PFSK-1 (cell line): ENCODE data around the gene BPIFB2.

Experiments
- FOXP2 ChIP-seq: optimal IDR thresholded peaks from 2 replicates; pipeline ENCODE3; 2011; ENCODE audit warnings: borderline replicate concordance, control low read depth, inconsistent platforms; ENCODE audit not compliant: insufficient read depth; ENCODE audit errors: extremely low read length, extremely low read depth
- POLR2AphosphoS5 ChIP-seq: IDR thresholded peaks from 2 replicates; pipeline ENCODE4 v1.6.1; 2012; ENCODE audit warnings: low read depth, mild to moderate bottlenecking, control low read depth, low read length, moderate library complexity
- REST ChIP-seq, 2 experiments: IDR thresholded peaks; 2 replicates each; pipeline versions ENCODE4 v1.6.1 to v1.8.0; 2011 to 2012; ENCODE audit warnings: low read depth in 2 of 2, low read length in 2 of 2, control low read depth in 1 of 2, inconsistent platforms in 1 of 2, mild to moderate bottlenecking in 1 of 2, moderate library complexity in 1 of 2; ENCODE audit not compliant: insufficient read depth in 1 of 2
- SIN3A ChIP-seq: IDR thresholded peaks from 2 replicates; pipeline ENCODE4 v1.6.1; 2012; ENCODE audit warnings: mild to moderate bottlenecking, low read length, moderate library complexity, borderline replicate concordance; ENCODE audit not compliant: insufficient read depth
- TAF1 ChIP-seq: IDR thresholded peaks from 2 replicates; pipeline ENCODE4 v1.6.1; 2012; ENCODE audit warnings: low read length, control low read depth, borderline replicate concordance; ENCODE audit not compliant: insufficient read depth

DNA sequence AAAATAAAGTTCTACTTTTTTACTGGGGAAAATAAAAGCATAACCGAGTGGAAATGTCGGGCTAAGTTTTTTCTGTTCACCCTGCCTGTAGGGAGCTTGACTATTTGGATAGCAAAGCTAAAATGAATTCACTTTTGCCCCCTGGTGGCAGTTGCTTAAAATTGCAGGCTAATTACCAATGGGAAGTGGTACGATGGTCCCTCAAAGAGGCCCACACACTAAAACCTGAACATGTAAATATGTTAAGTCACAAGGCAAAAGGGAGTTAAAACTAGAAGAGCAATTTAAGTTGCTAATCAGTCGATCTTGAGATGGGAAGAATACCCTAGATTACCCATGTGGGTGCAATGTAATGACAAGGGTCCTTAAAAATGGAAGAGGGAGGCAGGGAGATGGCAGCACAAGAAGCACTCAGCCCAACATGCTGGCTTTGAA lies 2.4 kb upstream of the BPIFB2 start:
- no peak for TF ChIP-seq SIN3A
- no peak for TF ChIP-seq TAF1
- no peak for TF ChIP-seq REST (IDR thresholded peaks at IDR 0.05; ENCODE audit: insufficient read depth in 1 of 2, low read depth in 2 of 2, low read length in 2 of 2)
- TF ChIP-seq POLR2AphosphoS5: no peak
- TF ChIP-seq FOXP2: no peak
